ENCODE results near the gene SLC43A1.
"Not testable (repeated sequence)": the region's sequence is repeated elsewhere in the genome, so short reads cannot be mapped to it uniquely, and the experiment has no call there.

SLC43A1 gene

GRCh38 chr11:57460758-57461749, 54.4 kb downstream of the SLC43A1 start:
- no peak for DNase-seq (ENCODE audit: low read depth in 2 of 2)

GRCh38 chr11:57460022-57460757, 55.3 kb downstream of the SLC43A1 start, which contains the start of gene RTN4RL2:
Gene RTN4RL2 (plus strand): TSS chr11:57460528. CDS start chr11:57460866, 338 bp downstream.
- no peak for DNase-seq (ENCODE audit: low read depth in 2 of 2)

- no peak for DNase-seq (ENCODE audit: low read depth in 2 of 2)
Observed at GRCh38 chr11:57459164-57460021, 56.1 kb downstream of the SLC43A1 start.

GRCh38 chr11:57458410-57459163, 56.9 kb downstream of the SLC43A1 start:
- DNase-seq (ENCODE audit: low read depth in 2 of 2) = no peak

GRCh38 chr11:57458060-57458409, 57.5 kb downstream of the SLC43A1 start:
- no peak for DNase-seq (ENCODE audit: low read depth in 2 of 2)

GRCh38 chr11:57457643-57458023, 57.9 kb downstream of the SLC43A1 start:
- DNase-seq (ENCODE audit: low read depth in 2 of 2) = no peak

GRCh38 chr11:57456960-57457642, 58.4 kb downstream of the SLC43A1 start:
- DNase-seq (ENCODE audit: low read depth in 2 of 2) = peak; percentile 48 to 72

- DNase-seq (ENCODE audit: low read depth in 2 of 2) = no peak
Observed at GRCh38 chr11:57453543-57454177, 61.8 kb downstream of the SLC43A1 start.

GRCh38 chr11:57446055-57446454, 69.4 kb downstream of the SLC43A1 start:
- DNase-seq (ENCODE audit: low read depth in 2 of 2) = no peak

GRCh38 chr11:57445122-57445394, 70.4 kb downstream of the SLC43A1 start:
- not testable (repeated sequence) for DNase-seq (ENCODE audit: low read depth in 2 of 2)

- DNase-seq (ENCODE audit: low read depth in 2 of 2) = no peak
Observed at GRCh38 chr11:57444362-57445121, 71.0 kb downstream of the SLC43A1 start.

GRCh38 chr11:57440744-57441414, 74.6 kb downstream of the SLC43A1 start:
- DNase-seq (ENCODE audit: low read depth in 2 of 2) = no peak

- DNase-seq (ENCODE audit: low read depth in 2 of 2) = no peak
Observed at GRCh38 chr11:57439786-57440185, 75.7 kb downstream of the SLC43A1 start.

- DNase-seq (ENCODE audit: low read depth in 2 of 2) = no peak
Observed at GRCh38 chr11:57438345-57439285, 76.9 kb downstream of the SLC43A1 start.

GRCh38 chr11:57436031-57436430, 79.5 kb downstream of the SLC43A1 start:
- DNase-seq (ENCODE audit: low read depth in 2 of 2) = no peak

- DNase-seq (ENCODE audit: low read depth in 2 of 2) = no peak
Observed at GRCh38 chr11:57434640-57435546, 80.6 kb downstream of the SLC43A1 start.

All from stimulated activated CD4-positive, alpha-beta T cell treated with anti-CD3 and anti-CD28 coated beads, Interleukin-12 subunit alpha, Interleukin-12 subunit beta, amount 100 ng/mL, for 24 hours (primary cell).